ENCODE data around the gene CAB39.

DNA sequence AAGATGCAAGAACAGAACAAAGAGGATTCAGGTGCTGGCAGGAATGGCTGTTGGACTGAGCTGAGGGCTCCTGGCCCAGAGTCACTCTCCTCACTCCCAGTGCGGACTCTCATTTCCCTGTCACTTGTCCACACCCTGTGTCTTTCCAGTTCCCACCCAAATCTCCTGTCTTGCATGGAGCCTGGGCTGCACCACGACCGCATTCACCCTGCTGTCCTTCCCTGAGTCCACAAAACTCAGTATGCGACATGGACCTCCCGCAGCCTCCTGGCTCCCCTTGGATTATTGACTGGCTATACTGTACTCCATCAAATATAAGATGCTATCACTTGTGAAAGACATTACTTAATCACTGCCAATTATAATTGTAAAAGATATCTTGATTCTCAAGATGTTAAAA is 149.7 kb downstream of the CAB39 start:
- TF ChIP-seq, protein P1, sequence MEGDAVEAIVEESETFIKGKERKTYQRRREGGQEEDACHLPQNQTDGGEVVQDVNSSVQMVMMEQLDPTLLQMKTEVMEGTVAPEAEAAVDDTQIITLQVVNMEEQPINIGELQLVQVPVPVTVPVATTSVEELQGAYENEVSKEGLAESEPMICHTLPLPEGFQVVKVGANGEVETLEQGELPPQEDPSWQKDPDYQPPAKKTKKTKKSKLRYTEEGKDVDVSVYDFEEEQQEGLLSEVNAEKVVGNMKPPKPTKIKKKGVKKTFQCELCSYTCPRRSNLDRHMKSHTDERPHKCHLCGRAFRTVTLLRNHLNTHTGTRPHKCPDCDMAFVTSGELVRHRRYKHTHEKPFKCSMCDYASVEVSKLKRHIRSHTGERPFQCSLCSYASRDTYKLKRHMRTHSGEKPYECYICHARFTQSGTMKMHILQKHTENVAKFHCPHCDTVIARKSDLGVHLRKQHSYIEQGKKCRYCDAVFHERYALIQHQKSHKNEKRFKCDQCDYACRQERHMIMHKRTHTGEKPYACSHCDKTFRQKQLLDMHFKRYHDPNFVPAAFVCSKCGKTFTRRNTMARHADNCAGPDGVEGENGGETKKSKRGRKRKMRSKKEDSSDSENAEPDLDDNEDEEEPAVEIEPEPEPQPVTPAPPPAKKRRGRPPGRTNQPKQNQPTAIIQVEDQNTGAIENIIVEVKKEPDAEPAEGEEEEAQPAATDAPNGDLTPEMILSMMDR (conservative IDR thresholded peaks at IDR 0.05 in 1 of 2, IDR thresholded peaks at IDR 0.05 in 1 of 2; ENCODE audit: low read depth in 1 of 2, low read length in 2 of 2), result no peak
- TF ChIP-seq EZH2 (IDR thresholded peaks at IDR 0.05; ENCODE audit: low read length, missing control alignments), result no peak

Measured in fibroblast of lung (primary cell).